H1 (cell line): ENCODE results near the gene SMAP1. TPM values are rescaled to one million over a fixed set of nuclear protein-coding genes. Genes with fewer than 3 reads are reported as not detected.

ENCODE experiments used
- ATF3 ChIP-seq: IDR thresholded peaks from 2 replicates; pipeline ENCODE4 v1.6.1; 2011; ENCODE audit warnings: low read depth, mild to moderate bottlenecking, low read length; ENCODE audit not compliant: insufficient read depth
- JUN ChIP-seq: IDR thresholded peaks from 2 replicates; pipeline ENCODE4 v1.6.1; 2011; ENCODE audit warnings: low read depth, mild to moderate bottlenecking, improper control_type of control experiment, low read length
- polyA plus RNA-seq, 7 experiments: library from polyadenylated mRNA; depleted of rRNA in 3 of 7; stranded (reverse) in 5 of 7; unstranded in 2 of 7; fragments of >200 nt in 5 of 7; fragments of 200-250 nt in 2 of 7; gene quantifications; 1 replicate in 5 of 7; 2 replicates in 1 of 7; 4 replicates in 1 of 7; pipeline versions ENCODE4 v1.2.1 to v1.2.3, GENCODE V29; 2011 to 2013; ENCODE audit warnings: missing spikeins in 2 of 7, mixed read lengths in 2 of 7
- total RNA-seq: library from RNA; stranded (reverse); fragmentation: NEBNext Ultra II Directional; extraction: Animal tissue kit (Norgen Biotek cat#: 25700); gene quantifications from 2 replicates; pipeline ENCODE4 v1.2.1, GENCODE V29; 2021

Gene SMAP1
- total and polyA plus RNA-seq, 2 of the 8 experiments (the other 6 are each of a cell fraction or from before 2014, with no cell fraction given) = 18.8 to 32.4 TPM

GRCh38 chr6:70860920-70861319 is 193.2 kb downstream of the SMAP1 start (continued):
- TF ChIP-seq ATF3 (no peak), JUN (no peak)
- TF ChIP-seq, all 59 proteins: peak for 0
